NOMO-1 (cell line): Measurements from ENCODE around the gene TAF1B.

Experiments
- DNase-seq, 2 experiments: peaks; one replicate each; lab custom pipeline; 2025; ENCODE audit not compliant: unreplicated experiment in 2 of 2; lab: John Stamatoyannopoulos, UW

TAF1B gene

DNA sequence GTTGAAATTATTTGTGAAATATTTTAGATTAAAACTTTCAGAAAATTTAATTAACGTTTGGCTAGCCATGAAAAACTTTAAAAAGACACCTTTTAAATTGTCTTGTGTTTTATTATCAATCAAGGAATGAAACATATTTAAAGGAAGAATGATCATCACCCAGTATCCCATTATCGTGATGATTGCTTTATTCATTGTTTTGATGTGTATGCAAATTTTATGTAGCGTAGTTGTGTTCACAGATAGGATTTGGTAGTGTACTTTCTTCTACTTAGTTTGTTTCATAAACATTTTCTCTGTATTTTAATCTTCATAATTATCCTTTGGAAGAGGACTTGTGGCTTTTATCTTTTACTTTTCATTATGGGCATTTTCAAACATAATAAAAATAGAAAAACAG is 116.0 kb downstream of the TAF1B start:
- no peak for DNase-seq

- no peak for DNase-seq
These were observed 117.7 kb downstream of the TAF1B start for GRCh38 chr2:9961013-9961412.

- no peak for DNase-seq
These were observed 121.2 kb downstream of the TAF1B start for GRCh38 chr2:9964334-9964980.

DNA sequence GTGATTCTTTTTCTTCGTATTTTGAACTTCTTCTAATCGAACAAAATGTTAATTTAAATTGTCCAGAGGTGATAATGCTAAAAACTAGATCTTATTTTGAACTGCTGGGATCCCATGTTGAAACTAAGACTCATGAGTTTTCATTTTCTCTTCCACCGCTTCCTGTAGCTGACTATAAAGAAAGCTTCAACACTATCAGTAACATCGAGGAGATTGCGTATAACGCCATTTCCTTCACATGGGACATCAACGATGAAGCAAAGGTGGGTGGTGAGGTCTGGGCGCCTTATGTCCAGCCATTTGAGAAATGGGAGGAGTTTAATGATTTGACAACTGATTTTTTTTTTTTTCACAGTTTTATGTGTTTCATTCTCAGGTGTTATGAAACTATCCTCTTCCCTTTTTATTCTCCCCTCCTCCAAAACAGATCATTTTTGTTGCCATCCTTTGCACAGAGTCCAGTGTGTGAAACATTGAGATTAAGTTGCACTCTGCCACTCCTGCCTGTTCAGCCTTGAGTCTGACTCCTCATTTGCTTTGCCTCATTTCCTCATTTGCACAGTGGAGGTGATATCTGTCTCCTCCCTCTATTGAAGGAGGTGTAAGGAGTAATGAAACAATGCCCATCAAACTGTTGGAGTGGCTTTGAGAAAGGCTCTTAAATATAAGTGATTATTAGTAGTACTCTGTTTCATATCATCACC is 122.0 kb downstream of the TAF1B start:
- DNase-seq = peak in 1 of 2 experiments; percentile 15

DNA sequence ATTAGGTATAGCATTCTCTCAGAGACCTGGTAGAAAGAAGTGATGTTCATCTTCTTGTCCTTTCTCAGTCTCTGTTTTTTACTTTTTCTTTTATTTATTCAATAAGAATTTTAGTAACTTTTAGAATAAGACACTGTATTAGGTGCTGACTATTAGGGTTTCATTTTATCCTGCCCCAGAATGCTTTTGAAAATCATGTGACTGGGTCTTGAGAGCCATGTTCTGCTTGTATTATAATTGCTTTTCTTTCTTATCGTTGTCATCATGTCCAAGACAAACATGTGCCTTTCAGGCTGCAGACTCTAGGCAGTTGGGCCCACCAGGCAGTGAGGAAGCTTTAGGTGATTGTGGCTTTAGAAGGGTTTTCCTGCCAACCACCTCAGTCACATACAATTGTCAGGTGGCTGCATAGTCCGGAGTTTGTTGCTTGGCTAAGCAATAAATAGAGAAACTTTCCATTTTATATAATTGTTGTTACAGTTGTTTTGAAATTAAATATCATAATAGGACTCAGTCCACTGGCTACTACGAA is 123.3 kb downstream of the TAF1B start:
- no peak for DNase-seq

- DNase-seq = peak; percentile 73 to 86
These were observed 123.9 kb downstream of the TAF1B start for GRCh38 chr2:9967053-9967775.

DNA sequence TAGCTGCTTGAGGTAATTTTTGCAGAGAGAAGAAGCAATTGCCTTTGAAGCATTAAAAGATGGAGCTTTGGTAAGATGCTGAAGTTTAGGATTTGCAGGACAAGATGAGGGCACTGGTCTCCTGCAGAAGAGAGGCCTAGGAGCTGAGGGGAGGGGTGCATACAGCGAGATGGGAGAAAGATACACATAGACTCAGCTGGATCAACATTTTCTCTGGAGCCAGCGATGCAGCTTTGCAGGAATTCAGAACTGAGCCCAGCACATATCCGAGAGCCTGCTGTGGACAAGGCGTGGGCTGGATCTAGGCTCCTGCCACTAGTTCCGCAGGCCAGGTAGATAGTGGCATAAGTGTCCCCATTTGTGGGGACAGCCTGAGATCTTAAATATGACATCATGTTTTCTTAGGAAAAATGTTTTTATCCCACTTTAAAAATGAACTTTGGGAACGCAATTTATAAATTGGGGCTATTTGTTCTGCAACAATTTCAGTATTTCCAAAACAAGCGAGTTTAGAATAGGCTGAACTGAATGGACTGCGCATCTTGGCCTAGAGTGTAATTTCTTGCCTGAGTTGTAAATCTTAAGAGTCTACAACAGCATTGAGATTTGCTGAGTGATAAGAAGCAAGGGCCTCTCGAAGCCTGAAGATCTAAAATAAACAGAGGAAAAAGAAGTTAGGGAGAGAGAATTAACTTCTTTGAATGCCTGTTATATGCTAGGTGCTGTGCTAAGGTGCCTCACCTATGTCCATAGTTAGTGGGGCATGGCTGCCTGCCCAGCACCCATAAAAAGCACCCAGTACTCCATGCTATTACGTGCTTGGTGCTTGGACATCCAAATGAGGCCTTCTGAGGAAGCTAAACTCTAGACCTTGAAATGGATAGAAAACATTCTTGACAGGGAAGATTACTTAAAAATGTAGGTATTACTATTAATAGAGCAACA is 125.6 kb downstream of the TAF1B start:
- DNase-seq = no peak

DNA sequence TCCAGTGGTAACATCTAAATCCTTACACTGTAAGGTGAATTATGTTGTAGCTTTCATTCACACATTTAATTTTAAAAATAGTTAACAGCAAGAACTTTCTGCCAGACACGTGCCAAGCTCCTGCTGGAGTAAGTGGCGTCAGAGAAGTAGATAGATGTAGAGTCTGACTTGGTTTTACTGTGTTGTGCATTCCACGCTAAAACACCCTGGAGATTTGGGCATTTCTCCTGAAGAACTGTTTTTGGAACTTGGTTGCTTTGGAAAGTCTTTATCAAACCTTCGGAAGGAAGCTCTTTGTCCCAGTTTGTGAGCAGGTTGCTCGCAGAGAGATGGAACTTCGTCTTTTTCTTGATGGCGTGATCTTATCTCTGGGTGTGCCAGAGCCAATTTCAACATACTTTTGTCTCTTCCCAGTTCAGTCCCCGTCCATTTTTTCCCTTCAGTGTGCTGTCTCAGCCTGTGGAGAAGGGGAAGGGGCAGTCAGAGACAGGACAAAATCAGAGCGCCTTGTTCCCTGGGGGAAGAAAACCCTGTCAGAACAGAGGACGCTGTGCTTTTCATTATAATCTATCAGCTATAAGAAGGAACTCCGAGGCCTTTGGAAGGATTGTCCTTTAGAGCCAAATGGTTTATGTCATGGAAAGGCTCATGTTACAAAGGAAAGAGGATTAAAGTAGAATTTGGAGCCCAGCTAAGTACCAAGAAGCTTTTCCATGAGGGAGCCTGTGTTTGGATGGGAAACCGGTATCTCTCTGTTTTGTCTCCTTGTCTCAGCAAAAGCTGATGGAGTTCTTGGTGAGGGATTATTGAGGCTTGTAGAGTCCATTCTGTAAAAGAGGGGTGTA is 127.1 kb downstream of the TAF1B start:
- no peak for DNase-seq

DNA sequence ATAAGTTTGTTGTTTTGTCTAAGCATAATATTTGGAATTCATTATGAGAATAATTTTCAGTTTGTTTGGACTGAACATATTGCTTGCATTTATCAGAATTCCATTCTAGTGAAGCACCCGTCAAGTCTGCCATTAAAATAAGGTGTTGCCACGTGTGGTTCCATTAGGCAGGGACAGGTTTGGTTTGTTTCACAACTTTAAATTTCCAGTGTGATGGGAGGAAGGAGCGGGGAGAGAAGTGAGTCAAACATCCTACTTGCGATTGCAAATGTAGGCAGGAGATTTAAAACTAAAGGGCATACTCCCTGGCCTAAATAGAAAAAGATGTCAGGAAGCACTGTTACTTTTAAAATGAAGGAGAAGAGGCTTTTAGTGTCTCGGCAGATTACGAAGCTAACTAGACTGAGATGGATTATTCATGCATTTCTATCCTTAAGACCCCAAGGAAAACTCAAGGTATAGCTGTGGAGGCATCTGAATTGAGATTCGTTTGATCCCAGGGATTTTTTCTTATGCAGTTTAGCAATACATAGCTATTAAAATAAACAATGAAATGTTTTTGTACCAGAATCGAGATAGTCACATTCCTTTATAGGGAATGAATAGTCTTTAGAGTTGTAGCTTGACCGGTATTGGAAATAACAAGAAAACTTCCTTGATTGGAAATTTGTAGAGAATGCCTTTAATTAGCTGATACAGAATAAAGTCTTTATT is 128.0 kb downstream of the TAF1B start:
- DNase-seq = no peak

DNA sequence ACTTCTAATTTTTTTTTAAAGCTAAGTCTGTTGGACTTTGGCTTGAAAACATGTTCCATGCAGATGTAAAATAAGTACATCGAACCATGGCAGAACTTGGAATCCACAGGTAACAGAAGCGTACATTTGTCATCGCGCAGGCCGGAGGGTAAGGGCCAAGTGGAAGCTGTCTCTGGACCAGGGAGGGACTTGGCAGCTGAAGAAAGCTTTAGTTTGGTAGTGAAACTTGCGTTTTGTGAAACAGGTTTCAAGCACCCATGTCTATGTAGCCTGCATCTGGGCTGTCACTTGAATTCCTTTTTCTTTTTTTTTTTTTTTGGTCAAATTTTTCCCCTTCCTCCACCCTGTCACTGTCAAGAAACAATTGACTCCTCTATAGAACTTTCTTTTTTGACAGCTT is 128.6 kb downstream of the TAF1B start:
- no peak for DNase-seq

DNA sequence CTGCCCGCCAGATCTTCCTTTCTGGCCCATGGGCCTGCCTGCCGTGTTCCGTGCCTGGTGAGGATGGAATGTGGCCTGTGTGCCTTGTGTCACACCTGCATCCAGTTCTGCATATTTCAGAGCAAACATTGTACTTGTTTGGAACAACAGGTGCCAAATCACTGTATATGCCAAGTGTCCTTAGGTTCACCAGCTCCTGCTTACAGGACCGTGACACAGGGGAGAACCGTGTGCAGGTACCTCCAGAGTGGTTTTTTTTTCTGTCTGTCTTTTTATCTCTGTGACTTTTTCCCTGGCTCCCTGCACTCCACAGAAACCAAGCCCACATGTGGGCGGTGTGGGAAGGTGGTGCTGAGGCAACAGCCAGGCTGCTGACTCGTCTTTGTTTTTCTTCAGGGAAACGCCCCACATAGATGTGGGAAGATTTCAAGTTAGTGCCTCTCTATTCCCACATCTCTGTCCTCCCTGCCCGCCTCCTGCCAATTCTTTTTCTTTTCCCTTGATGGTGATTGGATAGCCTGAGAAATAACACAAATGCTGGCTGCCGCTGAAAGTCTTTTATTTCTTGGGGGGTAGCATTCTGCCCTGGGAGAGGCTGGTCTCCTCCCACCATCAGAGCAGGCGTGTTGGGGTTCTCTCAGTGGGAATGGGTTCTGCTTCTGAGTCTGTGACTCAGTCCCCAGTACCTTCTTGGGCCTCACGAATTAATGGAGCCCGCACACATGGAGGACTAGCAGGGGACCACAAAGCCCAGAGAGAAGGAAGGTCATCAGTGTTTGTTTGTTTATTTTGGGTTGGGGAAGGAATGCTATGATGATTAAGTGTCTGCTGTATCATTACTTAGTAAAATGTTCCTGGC is 129.6 kb downstream of the TAF1B start:
- no peak for DNase-seq

DNA sequence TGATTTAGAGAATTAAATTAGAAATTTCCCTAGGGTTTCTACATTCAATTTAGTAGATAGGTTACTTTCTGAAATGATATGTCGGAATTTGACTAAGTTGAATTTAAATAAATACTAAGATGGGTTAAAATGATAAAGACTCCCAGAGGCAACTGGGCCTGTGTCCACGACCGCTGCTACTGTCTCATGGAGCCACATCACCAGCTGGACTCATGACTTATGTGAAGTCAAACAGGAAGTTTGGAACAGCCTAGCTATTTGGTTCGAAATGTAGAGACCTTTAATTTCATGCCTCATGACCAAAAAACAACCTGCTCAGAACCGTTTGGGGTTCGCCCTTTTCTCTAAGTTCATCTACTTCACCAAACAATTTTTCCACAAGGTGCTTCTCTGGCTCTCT is 130.4 kb downstream of the TAF1B start:
- DNase-seq = no peak

DNA sequence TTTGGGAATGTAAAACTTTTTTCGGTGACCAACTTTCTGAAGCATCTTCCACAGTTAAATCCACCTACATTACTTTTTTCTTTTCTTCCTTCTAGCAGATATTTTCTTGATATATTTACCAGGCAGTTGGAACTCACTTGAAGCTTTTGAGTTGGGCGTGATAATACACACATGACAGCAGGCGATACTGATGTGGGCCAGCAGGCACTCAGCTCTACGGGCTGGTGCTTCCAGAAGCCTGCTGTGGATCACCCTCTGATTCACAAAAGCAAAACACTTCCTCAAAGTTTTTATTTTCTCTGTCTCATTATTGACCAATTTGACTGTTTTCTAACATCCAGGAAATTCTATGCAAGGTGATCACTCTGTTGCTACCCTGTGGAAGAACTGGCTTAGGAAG is 131.1 kb downstream of the TAF1B start:
- DNase-seq = no peak

DNA sequence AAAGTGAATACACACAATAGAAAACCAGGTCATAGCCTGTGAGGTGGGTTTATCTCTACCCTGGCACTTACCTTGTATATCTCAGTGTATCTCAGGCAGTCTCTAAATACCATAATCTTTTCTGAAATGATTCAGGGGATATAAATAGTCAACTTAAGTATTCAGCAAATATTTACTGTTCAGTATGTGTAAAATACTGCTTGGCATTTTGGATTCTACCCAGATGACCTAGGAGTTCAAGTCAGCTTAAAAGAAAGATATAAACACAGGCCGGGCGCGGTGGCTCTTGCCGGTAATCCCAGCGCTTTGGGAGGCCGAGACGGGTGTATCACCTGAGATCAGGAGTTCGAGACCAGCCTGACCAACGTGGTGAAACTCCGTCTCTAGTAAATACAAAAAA is 132.1 kb downstream of the TAF1B start:
- no peak for DNase-seq

- DNase-seq = no peak
These were observed 132.7 kb downstream of the TAF1B start for GRCh38 chr2:9975805-9976447.

GRCh38 chr2:9979977-9980376 is 136.7 kb downstream of the TAF1B start:
- no peak for DNase-seq

GRCh38 chr2:9980520-9980919 is 137.2 kb downstream of the TAF1B start:
- no peak for DNase-seq

- no peak for DNase-seq
These were observed 138.4 kb downstream of the TAF1B start for GRCh38 chr2:9981655-9982054.
